LNCaP clone FGC (cell line): Measurements from ENCODE around the gene CELF1.

Source experiments
- DNase-seq: peaks from one replicate; pipeline ENCODE4 v3.0.0-alpha.2; 2011; ENCODE audit warnings: low read depth
- H3K4me3 ChIP-seq: 2 replicates; pipeline ENCODE4 v1.5.1; 2011; ENCODE audit warnings: mild to moderate bottlenecking, low read depth, low read length, control low read depth
- CTCF ChIP-seq: IDR thresholded peaks from 2 replicates; pipeline ENCODE4 v1.5.1; 2012; ENCODE audit warnings: mild to moderate bottlenecking; ENCODE audit not compliant: control insufficient read depth, insufficient read depth; ENCODE audit errors: extremely low read depth

Gene CELF1

GRCh38 chr11:47592970-47593369 is 40.0 kb upstream of the CELF1 start:
- no peak for DNase-seq
- no peak overlapping the region for H3K4me3 ChIP-seq
- no peak for TF ChIP-seq CTCF

DNA sequence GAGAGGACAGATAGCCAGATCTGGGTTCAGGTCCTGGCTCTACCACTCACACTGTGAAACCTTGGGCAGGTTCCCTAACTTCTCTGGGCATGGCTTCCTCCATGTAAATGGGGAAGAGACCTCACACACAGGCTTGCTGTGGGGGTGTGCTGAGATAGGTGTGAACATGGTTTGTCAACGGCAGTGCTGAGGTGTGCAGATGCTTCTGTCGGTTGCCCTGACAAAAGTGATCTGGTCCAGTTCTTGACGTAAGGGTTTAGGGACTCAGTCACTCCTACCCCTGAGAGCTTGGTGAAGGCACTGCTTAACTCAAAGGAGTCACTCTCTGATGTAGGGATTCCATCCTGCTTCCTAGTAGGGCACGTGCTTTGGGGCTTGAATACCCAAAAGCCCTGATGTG is 39.3 kb upstream of the CELF1 start:
- DNase-seq, result no peak
- TF ChIP-seq CTCF, result no peak
- no peak overlapping the region for H3K4me3 ChIP-seq

DNA sequence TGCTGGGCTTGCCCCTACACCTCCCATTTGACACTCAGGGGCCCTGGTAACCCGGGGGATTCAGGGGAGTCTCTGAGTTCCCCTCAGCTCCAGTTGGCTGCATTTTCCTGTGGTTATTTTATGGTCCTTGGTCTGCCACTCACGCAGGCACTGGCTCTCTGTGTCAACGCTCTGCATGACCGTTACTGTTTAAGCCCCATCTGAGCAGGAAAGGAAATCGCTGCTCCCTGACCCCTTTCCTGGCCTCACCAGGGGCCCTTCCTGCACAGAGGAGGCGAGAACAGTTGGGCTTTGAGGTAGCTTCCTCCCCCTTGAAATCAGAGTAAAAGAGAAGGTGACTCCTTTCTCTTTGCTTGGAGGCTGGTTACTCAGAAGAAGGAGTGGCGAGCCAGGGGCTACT is 38.8 kb upstream of the CELF1 start:
- no peak overlapping the region for H3K4me3 ChIP-seq

GRCh38 chr11:47589977-47590861 is 37.3 kb upstream of the CELF1 start:
- no peak for DNase-seq
- TF ChIP-seq CTCF, result no peak
- H3K4me3 ChIP-seq, result no peak overlapping the region

More for the DNA sequence above, 38.8 kb upstream of the CELF1 start:
- no peak for TF ChIP-seq CTCF
- no peak for DNase-seq

GRCh38 chr11:47589584-47589976 is 36.6 kb upstream of the CELF1 start:
- DNase-seq, result no peak
- no peak for TF ChIP-seq CTCF
- H3K4me3 ChIP-seq, result no peak overlapping the region

DNA sequence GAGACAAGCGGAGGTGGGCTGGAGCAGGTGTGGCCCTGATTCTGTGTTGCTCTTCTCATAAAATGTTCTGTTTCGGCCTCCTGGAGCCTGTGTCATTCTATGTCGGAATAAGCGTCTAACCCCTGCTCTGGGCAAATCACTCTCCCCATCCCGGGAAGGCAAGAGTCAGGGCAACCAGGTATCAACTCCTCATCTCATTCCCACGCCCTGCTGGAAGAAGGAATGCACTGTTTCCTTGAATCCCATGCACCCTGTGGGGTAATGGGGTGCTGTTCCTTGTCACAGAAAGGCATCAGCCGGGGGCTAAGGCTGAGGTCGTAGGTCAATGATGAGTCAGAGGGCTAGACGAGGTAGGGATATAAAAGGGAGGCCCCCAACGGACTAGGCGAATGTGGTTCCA is 36.2 kb upstream of the CELF1 start:
- no peak for TF ChIP-seq CTCF
- no peak for DNase-seq
- no peak overlapping the region for H3K4me3 ChIP-seq
